SK-N-SH (cell line): ENCODE results near the gene PTGIR. TPM values are rescaled to one million over a fixed set of nuclear protein-coding genes. Genes with fewer than 3 reads are reported as not detected.
A peak's percentile ranks its signal among the peaks of the same experiment; 100 is the strongest.

Experiments
- CTCF ChIA-PET: fragments of 300-600, 350-600 bp; formaldehyde crosslinking; extraction: SDS; loops from one replicate; lab custom pipeline; 2021; lab: Yijun Ruan, JAX
- POLR2A ChIA-PET: fragments of 350-600 bp; sonication (Branson Sonifier 250); formaldehyde crosslinking; extraction: SDS; loops from one replicate; lab custom pipeline; 2020; ENCODE audit warnings: antibody characterized with exemption, inconsistent platforms; lab: Yijun Ruan, JAX
- DNase-seq: peaks from one replicate; pipeline ENCODE4 v3.0.0; 2012
- H2AFZ ChIP-seq: fragments of 200-600 bp; sonication (generic); 2 replicates; pipeline ENCODE4 v1.8.1; 2016; ENCODE audit warnings: antibody characterized with exemption, mild to moderate bottlenecking, low read depth
- H3F3A ChIP-seq: fragments of 200-600 bp; sonication (generic); replicated peaks from 2 replicates; pipeline ENCODE3; 2016; ENCODE audit warnings: antibody characterized with exemption, mild to moderate bottlenecking; ENCODE audit not compliant: insufficient read depth
- H3K27ac ChIP-seq, 2 experiments: fragments of 200-500 bp in 1 of 2; fragments of 200-600 bp in 1 of 2; sonication (Bioruptor generic) in 1 of 2; sonication (generic), shearing (Covaris generic) in 1 of 2; 2 replicates each; pipeline versions ENCODE4 v1.5.1 to v1.6.1; 2014 to 2016; ENCODE audit warnings: low read depth in 2 of 2, inconsistent platforms in 1 of 2, low read length in 1 of 2, mild to moderate bottlenecking in 1 of 2, mixed read lengths in 1 of 2
- H3K27me3 ChIP-seq: fragments of 200-600 bp; sonication (generic), shearing (Covaris generic); 2 replicates; pipeline ENCODE4 v1.6.1; 2016; ENCODE audit warnings: mixed run types; ENCODE audit not compliant: insufficient read depth
- H3K36me3 ChIP-seq, 2 experiments: fragments of 200-500 bp in 1 of 2; fragments of 200-600 bp in 1 of 2; sonication (Bioruptor generic) in 1 of 2; sonication (generic) in 1 of 2; replicated peaks in 1 of 2; 2 replicates each; pipeline versions ENCODE3 to v1.5.1; 2014 to 2016; ENCODE audit warnings: low read length in 1 of 2, mild to moderate bottlenecking in 1 of 2; ENCODE audit not compliant: insufficient read depth in 2 of 2, control insufficient read depth in 1 of 2
- H3K4me1 ChIP-seq, 2 experiments: fragments of 200-500 bp in 1 of 2; fragments of 200-600 bp in 1 of 2; sonication (Bioruptor generic) in 1 of 2; sonication (generic), shearing (Covaris generic) in 1 of 2; 2 replicates each; pipeline versions ENCODE4 v1.5.1 to v1.6.1; 2014 to 2016; ENCODE audit warnings: low read depth in 1 of 2, low read length in 1 of 2, mixed run types in 1 of 2; ENCODE audit not compliant: insufficient read depth in 2 of 2, control insufficient read depth in 1 of 2
- H3K4me2 ChIP-seq: fragments of 200-600 bp; sonication (generic), shearing (Covaris generic); 2 replicates; pipeline ENCODE4 v1.6.1; 2017; ENCODE audit warnings: mixed run types
- H3K4me3 ChIP-seq, 2 experiments: fragments of 200-500 bp in 1 of 2; fragments of 200-600 bp in 1 of 2; sonication (Bioruptor generic) in 1 of 2; sonication (generic), shearing (Covaris generic) in 1 of 2; 2 replicates each; pipeline versions ENCODE4 v1.5.1 to v1.8.1; 2014 to 2016; ENCODE audit warnings: low read depth in 2 of 2, inconsistent platforms in 1 of 2, low read length in 1 of 2, mild to moderate bottlenecking in 1 of 2, mixed read lengths in 1 of 2, moderate library complexity in 1 of 2
- H3K79me2 ChIP-seq: fragments of 200-600 bp; sonication (generic); 2 replicates; pipeline ENCODE4 v1.8.1; 2017; ENCODE audit warnings: mild to moderate bottlenecking; ENCODE audit not compliant: insufficient read depth
- H3K9ac ChIP-seq: fragments of 200-600 bp; sonication (generic); 2 replicates; pipeline ENCODE4 v1.6.1; 2017; ENCODE audit warnings: mixed run types
- H3K9me2 ChIP-seq: fragments of 200-600 bp; sonication (generic); 2 replicates; pipeline ENCODE4 v1.6.1; 2017; ENCODE audit warnings: mixed run types
- H3K9me3 ChIP-seq: fragments of 200-600 bp; sonication (generic); 2 replicates; pipeline ENCODE4 v1.6.1; 2017; ENCODE audit warnings: mixed run types, mild to moderate bottlenecking, moderate library complexity
- H4K20me1 ChIP-seq: fragments of 200-600 bp; sonication (generic); 2 replicates; pipeline ENCODE4 v1.6.1; 2017; ENCODE audit warnings: mild to moderate bottlenecking, mixed run types; ENCODE audit not compliant: insufficient read depth
- CTCF ChIP-seq: fragments of 200-600 bp; sonication (generic); IDR thresholded peaks from 2 replicates; pipeline ENCODE4 v1.6.1; 2017; ENCODE audit warnings: antibody characterized with exemption, mild to moderate bottlenecking, moderate library complexity
- ELF1 ChIP-seq: IDR thresholded peaks from 2 replicates; pipeline ENCODE4 v1.4.0; 2012
- EZH2phosphoT487 ChIP-seq: fragments of 200-600 bp; sonication (generic); IDR thresholded peaks from 2 replicates; pipeline ENCODE4 v1.6.1; 2017; ENCODE audit warnings: low read depth, mixed run types, mild to moderate bottlenecking, antibody characterized with exemption, moderate library complexity, borderline replicate concordance
- FOXJ3 ChIP-seq: sonication (generic); formaldehyde crosslinking; IDR thresholded peaks from 2 replicates; pipeline ENCODE4 v1.5.1; 2020; ENCODE audit warnings: mild to moderate bottlenecking, missing genetic modification reagents
- FOXM1 ChIP-seq: IDR thresholded peaks from 2 replicates; pipeline ENCODE4 v1.4.0; 2012; ENCODE audit warnings: low read depth, mild to moderate bottlenecking
- GABPA ChIP-seq: IDR thresholded peaks from 2 replicates; pipeline ENCODE4 v1.4.0; 2012; ENCODE audit warnings: low read depth, mild to moderate bottlenecking
- JUND ChIP-seq: IDR thresholded peaks from 2 replicates; pipeline ENCODE4 v1.4.0; 2012
- MAX ChIP-seq: IDR thresholded peaks from 2 replicates; pipeline ENCODE4 v1.4.0; 2012; ENCODE audit warnings: low read depth
- NRF1 ChIP-seq: IDR thresholded peaks from 2 replicates; pipeline ENCODE4 v1.6.1; 2012; ENCODE audit warnings: low read depth, mild to moderate bottlenecking, low read length
- POLR2AphosphoS5 ChIP-seq: IDR thresholded peaks from 2 replicates; pipeline ENCODE4 v1.6.1; 2012; ENCODE audit warnings: low read depth, low read length
- RAD21 ChIP-seq: IDR thresholded peaks from 2 replicates; pipeline ENCODE4 v1.6.1; 2012; ENCODE audit warnings: mild to moderate bottlenecking, low read length
- RCOR1 ChIP-seq: fragments of 150-350 bp; IDR thresholded peaks from 2 replicates; pipeline ENCODE4 v1.6.1; 2017; ENCODE audit warnings: antibody characterized with exemption, low read length
- REST ChIP-seq: IDR thresholded peaks from 2 replicates; pipeline ENCODE4 v1.6.1; 2012; ENCODE audit warnings: mild to moderate bottlenecking, low read depth, low read length, moderate library complexity
- RFX5 ChIP-seq: IDR thresholded peaks from 2 replicates; pipeline ENCODE4 v1.6.1; 2012; ENCODE audit warnings: mild to moderate bottlenecking, improper control_type of control experiment, low read length
- SMC3 ChIP-seq: IDR thresholded peaks from 2 replicates; pipeline ENCODE4 v1.6.1; 2012; ENCODE audit warnings: low read depth, low read length, improper control_type of control experiment
- TEAD4 ChIP-seq: IDR thresholded peaks from 2 replicates; pipeline ENCODE4 v1.4.0; 2012; ENCODE audit warnings: mild to moderate bottlenecking, borderline replicate concordance; ENCODE audit not compliant: insufficient read depth
- ZBTB33 ChIP-seq: IDR thresholded peaks from 2 replicates; pipeline ENCODE4 v1.4.0; 2012; ENCODE audit warnings: low read depth, borderline replicate concordance
- WGBS: methylation state at CpG from one replicate; pipeline ENCODE4 v1.1.6; 2017; ENCODE audit warnings: low lambda C conversion rate; 5-methylcytosine and 5-hydroxymethylcytosine counted together
- polyA plus RNA-seq, 3 experiments: library from polyadenylated mRNA; depleted of rRNA; stranded (reverse); fragments of >200 nt; gene quantifications; 2 replicates each; pipeline ENCODE4 v1.2.3, GENCODE V29; 2012

Gene PTGIR
- polyA plus RNA-seq, 1 of the 3 experiments (the other 2 are of a cell fraction), result 2.5 TPM

GRCh38 chr19:46580247-46580646, 44.6 kb downstream of the PTGIR start:
- Histone ChIP-seq H3K36me3 (no peaks in the 10 kb centered on the region), H3K9me3 (no peaks in the 10 kb centered on the region), H3K9me2 (no peaks in the 10 kb centered on the region), H3K27me3 (no peaks in the 10 kb centered on the region), H4K20me1 (no peaks in the 10 kb centered on the region), H3K27ac (no peak overlapping the region), H3K9ac (no peak overlapping the region), H2AFZ (no peak overlapping the region), H3K4me2 (no peak overlapping the region), H3K4me3 (no peak overlapping the region), H3K4me1 (no peaks in the 10 kb centered on the region), H3F3A (no peaks in the 10 kb centered on the region), H3K79me2 (no peaks in the 10 kb centered on the region)
- 32% methylated on average over 2 of the region's 2 CpGs for WGBS
- ChIA-PET POLR2A (interaction anchor here (0.7 kb wide), 1 partner anchor 21 kb away, joined by 3 read pairs; the partner anchor contains the start of gene CALM3), CTCF (interaction anchor here (0.7 to 1.8 kb wide), 16 partner anchors 8 to 184 kb away, joined by 3 to 7 read pairs (median 3); partner anchors contain the start of genes CALM3 and DACT3)
- TF ChIP-seq ZBTB33, result no peak
- TF ChIP-seq MAX, result no peak
- no peak for TF ChIP-seq TEAD4
- TF ChIP-seq NRF1, result no peak
- no peak for TF ChIP-seq POLR2AphosphoS5
- DNase-seq, result no peak

GRCh38 chr19:46579361-46579879, 45.5 kb downstream of the PTGIR start:
- H3K4me2 ChIP-seq, result no peak overlapping the region
- 44% methylated on average over 8 of the region's 8 CpGs for WGBS
- H3K27me3 ChIP-seq, result no peaks in the 10 kb centered on the region
- no peaks in the 10 kb centered on the region for H3K9me3 ChIP-seq
- no peaks in the 10 kb centered on the region for H3K9me2 ChIP-seq
- no peak overlapping the region for H3K9ac ChIP-seq
- DNase-seq, result peak; percentile 64
- TF ChIP-seq GABPA, result no peak
- TF ChIP-seq SMC3, result peak; percentile 30; the same call in 1 of the 2 replicates
- no peak for TF ChIP-seq FOXJ3 (CRISPR knock-in tag)
- TF ChIP-seq ELF1, result no peak
- TF ChIP-seq CTCF, result peak; percentile 53
- TF ChIP-seq REST, result no peak
- no peak for TF ChIP-seq FOXM1
- no peak for TF ChIP-seq MAX
- no peak for TF ChIP-seq EZH2phosphoT487
- TF ChIP-seq RAD21, result peak; percentile 35
- no peak for TF ChIP-seq JUND
- no peak for TF ChIP-seq RCOR1
- TF ChIP-seq RFX5, result peak; percentile 97
- ChIA-PET POLR2A (no interaction called here), CTCF (interaction anchor here (0.7 to 1.8 kb wide), 20 partner anchors 8 to 183 kb away, joined by 3 to 7 read pairs (median 3); partner anchors contain the start of gene DACT3)
- H2AFZ ChIP-seq, result no peak overlapping the region
- no peaks in the 10 kb centered on the region for H3K36me3 ChIP-seq
- peaks cover 0 to 1% of the 10 kb centered on the region in 2 experiments; a peak in 1 of 4 replicates for H3K4me1 ChIP-seq
- H3K79me2 ChIP-seq, result no peaks in the 10 kb centered on the region
- no peaks in the 10 kb centered on the region for H3F3A ChIP-seq
- H4K20me1 ChIP-seq, result no peaks in the 10 kb centered on the region
- H3K27ac ChIP-seq, result no peak overlapping the region
- no peak overlapping the region; a peak in 1 of 4 replicates for H3K4me3 ChIP-seq
